GM18868 (cell line): ENCODE measurements around the gene CSNK1G3.

Source experiments
- ATAC-seq: cut with Tn5 transposase; IDR thresholded peaks from one replicate; pipeline ENCODE4 v1.9.1; 2021; ENCODE audit warnings: mild to moderate bottlenecking, moderate library complexity; ENCODE audit not compliant: unreplicated experiment

CSNK1G3 gene

DNA sequence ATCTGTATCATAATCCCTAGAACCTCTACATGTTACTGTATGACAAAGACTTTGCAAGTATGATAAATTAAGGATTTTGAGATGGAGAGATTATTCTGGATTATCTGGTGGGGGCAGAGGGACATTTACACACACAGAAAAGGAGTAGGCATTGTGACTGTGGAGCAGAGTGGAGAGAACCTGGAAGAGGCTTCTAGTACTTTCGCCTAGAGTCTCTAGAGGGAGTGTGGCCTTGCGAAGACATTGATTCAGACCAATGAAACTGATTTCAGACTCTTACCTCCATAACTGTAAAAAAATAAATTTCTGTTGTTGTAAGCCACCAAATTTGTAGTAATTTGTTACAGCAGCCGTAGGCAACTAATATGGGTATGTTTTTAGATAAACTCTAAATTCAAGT lies 45.9 kb downstream of the CSNK1G3 start:
- ATAC-seq: no peak

DNA sequence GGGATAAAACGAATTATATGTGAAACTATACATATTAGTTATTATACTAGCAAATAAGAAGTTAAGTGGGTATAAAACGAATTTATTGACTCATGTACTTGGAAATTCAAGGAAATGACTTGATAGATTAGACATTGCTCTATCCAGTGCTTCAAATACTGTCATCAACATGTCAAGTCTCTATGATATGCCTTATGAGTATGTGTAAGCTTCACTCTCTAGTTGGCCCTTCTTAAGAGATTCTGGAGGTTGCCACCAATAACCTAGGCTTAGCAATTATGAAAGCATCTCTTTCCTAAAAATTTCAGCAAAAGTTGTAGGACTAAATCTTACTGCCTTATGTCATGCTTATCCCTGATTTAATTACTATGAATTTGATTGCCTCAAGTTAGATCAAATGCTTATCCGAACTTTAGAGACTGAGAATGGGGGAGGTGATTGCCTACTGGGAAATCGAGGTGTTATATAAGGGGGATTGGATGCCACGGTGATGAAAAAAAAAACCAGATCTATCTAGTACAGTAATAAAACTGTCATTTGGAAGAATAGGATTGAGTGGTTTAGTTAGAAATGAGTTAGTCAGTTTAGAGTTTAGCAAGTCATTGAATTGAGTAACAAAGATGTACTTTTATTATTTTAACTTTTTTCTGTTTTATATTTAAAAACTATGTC lies 46.9 kb downstream of the CSNK1G3 start:
- no peak for ATAC-seq

DNA sequence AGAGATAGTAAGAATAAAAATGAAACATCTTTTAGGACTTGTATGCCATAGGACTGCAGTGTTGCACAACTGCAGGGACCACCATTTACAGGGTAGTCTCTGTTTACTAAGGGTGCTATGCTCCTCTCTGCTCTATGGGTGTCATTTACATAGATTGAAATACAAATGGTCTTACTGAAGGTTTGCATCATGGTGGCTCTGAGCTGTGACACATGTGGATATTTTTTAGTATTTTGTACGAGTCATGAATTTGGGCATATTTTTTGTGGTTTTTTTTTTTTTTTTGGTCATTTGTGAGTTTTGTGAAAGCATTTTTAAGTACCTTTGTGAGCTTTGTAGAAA lies 47.4 kb downstream of the CSNK1G3 start:
- ATAC-seq: no peak

DNA sequence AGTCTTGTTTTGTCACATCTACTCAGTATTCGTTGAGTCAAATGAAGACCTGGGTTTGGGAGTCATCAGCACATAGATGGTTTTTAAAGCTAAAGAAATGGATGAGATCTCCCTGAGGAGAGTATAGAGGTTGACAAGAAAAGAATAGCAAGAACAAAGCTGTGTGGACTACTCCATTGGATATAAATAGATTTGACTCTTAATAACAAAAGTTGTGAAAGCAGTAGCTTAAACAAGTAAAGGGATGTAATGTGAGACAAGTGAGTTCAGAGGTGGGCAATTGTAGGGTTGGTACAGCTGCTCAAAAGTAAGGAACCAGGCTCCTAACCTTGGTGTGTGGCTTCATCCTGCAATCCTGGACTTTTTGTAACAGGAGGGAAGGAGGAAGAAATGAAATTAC lies 49.3 kb downstream of the CSNK1G3 start:
- ATAC-seq: no peak

DNA sequence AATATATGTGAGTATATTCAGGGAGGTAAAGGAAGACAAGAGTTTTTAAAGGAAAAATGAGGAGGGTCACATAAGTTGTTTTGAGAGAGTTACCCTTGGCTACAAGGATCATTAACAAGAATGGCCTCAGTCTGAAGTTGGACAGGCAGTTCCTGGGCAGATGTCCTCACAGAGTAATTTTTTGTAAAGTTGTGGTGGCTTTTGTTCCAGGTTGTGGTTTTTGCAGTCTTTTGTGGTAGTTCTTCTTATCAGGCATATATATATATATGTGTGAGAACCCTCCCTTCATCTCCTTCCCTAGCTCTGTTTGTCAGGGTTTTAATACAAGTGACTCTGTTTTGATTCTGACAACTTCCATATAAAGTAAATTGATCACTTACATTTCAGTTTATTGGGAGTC lies 60.0 kb downstream of the CSNK1G3 start:
- no peak for ATAC-seq

DNA sequence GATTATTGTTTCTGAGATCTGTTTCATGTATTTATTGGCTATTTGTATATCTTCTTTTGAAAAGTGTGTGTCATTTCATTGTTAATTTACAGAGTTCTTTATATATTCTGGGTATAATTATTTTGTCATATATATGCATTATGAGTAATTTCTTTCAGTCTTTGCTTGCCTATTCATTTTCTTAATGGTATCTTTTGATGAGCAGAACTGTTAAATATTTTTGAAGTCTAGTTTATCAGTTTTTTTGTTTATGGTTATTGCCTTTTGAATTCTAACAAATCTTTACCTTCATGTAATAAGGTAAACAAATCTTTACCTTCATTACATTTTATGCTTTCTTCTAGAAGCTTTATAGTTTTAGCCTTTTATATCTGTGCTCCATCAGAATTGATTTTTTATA lies 66.4 kb downstream of the CSNK1G3 start:
- no peak for ATAC-seq

DNA sequence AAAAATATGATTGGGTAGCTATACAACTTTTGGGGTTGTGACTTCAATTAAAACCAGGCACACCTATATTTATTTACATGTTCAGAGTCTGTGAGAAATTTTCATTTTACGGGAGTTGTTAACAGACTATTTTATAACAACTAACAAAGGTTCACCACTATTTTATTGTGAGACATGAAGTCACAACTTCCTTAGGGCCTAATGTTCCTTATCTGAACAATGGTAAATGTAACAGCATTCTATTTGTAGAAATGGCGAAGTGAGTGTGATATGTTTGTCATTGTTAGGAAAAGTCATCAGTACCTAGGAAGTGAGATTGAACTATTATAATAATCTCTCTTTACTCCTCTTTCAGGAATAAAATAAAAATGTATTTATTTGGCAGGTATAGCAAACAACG lies 67.4 kb downstream of the CSNK1G3 start:
- no peak for ATAC-seq

DNA sequence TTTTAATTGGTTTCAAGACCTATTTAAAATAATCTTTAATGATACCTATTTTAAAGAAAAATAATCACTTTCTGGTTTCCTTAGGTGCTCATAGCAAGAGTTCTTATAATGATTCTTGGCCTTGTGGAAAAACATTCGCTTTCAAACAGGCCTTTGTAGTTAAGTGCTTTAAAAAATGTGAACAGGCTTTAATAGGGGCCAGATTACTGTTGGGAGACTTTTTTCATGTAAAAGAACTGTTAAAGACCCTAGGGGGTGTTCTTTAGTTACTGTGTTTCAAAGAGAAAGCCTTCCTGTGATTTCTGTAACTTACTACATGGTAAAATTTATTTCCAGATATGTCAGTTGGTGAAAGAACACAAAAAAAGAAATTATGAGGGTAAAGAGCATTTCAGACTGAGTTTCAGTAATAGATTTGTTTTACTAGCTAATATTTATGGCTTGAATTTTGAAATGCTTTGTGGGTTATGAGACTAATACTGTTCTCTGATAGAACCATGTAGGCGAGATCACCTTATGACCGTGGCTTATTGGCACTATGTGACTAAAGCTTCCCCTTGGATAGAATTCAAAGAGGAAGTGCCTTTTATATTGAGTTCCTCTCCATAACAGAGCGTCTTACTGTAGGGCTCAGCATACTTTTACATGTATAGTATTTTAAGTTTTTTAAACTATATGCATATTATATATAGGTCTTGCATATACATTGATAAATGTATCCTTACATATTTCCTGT lies 70.7 kb downstream of the CSNK1G3 start:
- no peak for ATAC-seq

DNA sequence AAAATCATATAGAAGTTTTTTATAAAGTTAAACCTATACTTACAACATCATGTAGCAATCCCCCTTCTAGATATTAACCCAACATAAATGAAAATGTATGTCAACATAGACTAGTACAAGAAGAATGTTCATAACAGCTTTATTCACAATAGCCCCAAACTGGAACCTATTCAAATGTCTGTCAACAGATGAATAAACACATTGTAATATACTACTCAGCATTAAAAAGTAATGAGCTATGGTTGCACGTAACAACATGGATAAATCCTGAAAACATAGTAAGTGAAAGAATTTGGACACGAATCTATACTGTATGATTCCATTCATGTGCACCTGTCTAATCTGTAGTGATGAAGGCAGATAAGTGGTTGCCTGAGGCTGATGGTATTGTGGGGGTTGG lies 73.9 kb downstream of the CSNK1G3 start:
- no peak for ATAC-seq

DNA sequence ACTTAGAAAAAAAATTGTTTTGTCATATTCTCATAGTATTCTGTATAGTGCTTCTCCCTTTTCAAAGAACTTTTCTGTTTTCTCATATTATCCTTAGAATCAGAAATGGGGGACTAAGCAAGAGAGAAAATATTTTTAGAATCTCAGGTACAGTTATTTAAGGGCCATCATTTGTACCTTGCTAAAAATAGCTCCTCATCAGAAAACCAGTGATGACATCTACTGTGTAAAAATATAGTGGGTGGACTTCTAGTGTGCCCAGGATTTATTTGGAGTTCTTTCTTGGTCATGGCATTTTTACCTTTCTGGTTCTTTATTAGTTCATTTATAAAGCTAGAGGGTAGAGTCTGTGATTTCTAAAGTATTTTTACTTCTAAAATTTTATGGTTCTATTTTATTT lies 82.5 kb downstream of the CSNK1G3 start:
- ATAC-seq: no peak

DNA sequence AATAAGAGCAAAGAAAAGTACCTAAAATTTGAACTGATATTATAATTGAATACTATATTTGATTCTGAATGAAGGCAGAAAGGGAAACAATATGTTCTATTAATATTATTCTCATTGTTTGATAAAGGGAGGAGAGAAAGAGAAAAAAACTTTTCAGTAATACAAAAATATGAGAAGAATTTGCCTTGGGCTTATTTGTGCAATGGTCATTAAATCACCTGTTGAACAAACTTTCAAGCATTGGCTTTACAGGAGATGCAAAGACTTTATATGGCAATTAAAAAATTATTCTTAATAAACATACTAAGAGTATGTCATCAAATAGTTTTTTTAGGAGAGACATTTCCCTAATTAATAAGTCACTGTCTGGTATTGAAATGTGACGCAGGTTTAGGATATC lies 85.0 kb downstream of the CSNK1G3 start:
- no peak for ATAC-seq

DNA sequence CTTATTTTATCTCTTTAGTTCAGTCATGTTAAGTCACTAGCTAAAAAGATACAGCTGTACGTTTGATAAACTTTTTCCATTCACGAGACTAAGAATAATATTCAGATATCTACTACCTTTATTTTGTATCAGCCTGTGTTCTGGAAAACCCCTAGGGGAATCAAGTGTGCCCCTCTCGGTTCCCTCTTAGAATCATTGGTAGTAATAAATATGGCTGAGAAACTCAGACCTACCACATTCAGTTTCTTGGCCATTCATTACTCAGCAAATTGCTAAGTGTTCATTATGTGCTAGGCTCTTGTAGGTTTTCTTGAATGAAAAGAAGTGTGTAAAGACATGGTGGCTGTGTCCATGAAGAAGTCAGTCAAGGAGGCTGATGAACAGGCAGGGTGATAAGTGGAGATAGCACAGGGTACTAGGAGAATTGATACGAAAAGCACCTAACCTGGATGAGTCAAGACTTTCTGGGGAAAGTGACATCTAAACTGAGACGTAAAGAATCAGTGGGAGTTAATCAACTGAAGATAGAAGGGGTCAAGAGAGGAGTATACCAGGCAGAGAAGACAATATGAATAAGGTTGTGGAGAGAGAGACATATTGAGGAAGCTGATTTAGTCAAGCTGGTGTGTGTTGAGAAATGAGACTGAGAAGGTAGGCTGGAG lies 86.2 kb downstream of the CSNK1G3 start:
- peak; percentile 78 for ATAC-seq

DNA sequence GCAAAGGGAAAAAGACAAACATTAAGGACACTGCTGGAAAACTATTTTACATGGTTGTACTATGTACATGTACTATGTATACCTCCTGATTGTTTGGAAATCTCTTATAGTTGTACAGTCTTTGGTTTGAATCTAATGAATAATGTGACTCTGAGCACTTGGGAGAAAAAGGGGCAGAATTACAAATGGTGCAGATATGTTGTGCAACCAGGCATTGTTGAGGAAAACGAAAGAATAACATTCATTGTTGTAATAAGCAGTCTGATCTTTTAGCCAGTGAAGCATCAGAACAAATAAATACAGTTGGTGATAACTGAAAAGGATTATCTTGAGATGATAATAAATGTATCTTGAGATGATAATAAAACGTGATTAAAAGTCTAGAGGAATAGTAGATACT lies 87.2 kb downstream of the CSNK1G3 start:
- no peak for ATAC-seq

DNA sequence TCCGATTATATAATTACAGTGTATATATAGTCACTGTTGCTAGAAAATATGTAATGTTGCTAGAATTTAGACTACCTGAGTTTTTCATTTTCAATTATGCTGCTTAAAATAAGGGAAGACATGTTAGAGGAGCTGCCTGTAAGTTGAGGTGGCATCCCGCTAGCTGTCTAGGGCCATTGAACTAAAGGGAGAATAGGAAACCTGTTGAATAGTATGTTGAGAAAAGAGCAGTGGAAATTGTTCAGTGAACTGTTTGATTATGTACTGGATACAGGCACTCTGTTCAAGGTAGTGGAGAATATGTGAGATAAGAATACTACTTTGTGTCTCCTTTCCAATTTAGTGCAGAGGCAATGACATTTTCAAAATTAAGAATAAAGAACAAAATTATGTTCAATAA lies 89.6 kb downstream of the CSNK1G3 start:
- no peak for ATAC-seq

DNA sequence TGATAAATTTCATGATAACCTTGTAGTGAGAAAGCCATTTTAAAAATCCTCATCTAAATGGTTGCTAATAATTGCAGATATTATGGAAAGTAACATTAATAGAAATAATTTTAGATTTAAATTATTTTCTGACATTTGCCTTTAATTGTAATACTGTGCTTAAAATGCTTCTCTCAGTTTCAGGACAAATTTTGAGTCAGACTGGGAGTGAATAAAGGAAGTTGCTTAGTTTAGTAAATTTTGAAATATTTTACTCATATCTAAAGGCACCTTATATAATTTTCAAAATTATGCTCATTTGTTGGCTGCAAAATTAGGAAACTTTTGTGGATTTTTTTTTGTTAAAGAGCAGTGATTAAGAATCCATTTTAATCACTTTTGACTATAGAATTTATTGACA lies 93.8 kb downstream of the CSNK1G3 start:
- peak; percentile 90 for ATAC-seq

DNA sequence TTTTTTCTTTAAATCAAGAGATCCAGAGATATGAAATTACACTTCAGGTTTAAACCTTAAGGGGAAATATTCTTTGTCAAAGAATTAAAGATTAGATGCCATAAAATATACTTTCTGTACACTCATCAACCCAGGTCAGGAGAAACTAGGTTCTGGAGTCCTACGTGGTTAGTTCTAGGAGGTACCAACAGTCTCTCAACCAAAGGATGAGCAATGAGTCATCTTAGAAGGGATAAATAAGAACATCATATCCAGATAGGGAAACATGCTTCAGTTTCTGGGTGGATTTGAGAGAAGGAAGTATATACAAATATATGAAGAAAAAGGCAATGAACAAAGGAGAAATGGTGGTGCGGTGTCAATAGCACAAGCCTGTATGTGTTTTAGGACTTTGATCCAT lies 98.2 kb downstream of the CSNK1G3 start:
- ATAC-seq: no peak

DNA sequence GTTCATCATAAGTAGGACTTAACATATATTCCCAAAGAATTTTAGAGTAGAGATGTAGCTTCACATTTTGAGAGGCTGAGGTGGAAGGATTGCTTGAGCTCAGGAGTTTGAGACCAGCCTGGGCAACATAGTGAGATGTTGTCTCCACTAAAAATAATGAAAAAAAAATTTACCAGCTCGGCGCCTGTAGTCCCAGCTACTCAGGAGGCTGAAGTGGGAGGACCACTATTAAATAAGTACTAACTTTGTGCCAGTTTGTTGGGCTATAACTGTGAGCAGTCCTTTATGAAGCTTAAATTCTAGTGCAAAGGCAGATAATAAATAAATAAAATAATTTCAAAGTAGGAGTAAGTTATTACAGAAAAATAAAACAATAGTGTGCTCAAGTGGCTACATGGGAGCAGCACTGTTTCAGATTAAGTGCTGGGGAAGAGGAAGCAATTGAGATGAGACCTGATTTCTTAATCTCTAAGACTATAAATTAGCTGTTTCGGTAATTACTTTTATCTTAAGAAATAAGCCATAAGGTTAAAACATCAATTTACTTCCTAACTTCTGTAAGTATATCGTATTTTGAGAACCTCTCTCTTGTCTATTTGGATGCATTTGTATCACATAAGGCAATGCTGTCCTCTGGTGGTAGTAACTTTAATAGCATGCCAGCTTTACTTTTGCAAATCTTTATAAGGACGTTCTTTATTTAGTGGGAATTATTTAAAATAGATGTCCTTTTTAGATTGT lies 98.9 kb downstream of the CSNK1G3 start:
- ATAC-seq: peak; percentile 79

DNA sequence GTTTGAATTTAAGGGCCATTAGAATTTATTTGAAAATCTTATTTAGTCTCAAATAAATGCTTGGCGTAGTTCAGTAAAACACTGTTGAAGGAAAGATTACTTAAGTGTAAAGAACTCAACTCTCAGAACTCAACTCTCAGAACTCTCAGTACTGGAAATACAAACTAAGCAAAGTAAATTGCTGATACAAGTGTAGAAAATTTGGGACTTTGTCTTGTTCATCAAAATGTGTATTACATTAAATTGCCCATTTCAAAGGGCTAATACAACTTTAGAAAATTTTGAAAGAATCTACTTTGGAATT lies 99.4 kb downstream of the CSNK1G3 start:
- ATAC-seq: peak; percentile 26

DNA sequence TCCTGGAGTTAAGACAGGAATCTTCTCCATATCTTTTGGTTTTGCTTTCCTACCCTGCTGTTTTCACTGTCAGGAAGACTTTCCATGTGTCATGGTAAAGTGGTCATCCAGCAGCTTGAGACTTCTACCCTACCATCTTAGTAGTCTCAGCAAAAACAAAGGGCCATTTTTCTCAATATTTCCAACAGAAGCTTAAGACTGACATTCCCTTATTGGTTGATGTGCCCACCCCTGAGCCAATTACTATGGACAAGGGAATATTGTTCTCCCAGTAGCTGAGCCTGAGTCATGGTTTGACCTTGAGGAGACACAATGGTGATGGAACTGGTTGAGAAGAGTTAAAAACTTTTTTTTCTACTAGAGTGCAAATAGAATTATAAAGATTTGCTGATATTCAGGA lies 105.6 kb downstream of the CSNK1G3 start:
- ATAC-seq: no peak

DNA sequence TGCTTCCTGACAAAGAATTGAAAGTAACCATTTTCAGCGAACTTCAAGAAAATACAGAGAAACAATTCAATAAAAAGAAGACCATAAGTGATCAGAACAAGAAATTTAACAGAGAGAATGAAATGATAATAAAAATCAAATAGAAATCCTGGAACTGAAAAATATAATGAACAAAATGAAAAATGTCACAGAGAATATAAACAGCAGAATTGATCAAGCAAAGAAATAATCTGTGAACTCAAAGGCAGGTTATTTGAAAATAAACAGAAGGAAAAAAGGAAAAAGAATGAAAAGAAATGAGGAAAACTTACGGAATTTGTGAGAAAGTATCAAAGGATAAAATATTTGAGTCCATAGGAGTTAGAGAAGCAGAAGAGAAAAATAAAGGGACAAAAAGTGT lies 114.1 kb downstream of the CSNK1G3 start:
- ATAC-seq: no peak

DNA sequence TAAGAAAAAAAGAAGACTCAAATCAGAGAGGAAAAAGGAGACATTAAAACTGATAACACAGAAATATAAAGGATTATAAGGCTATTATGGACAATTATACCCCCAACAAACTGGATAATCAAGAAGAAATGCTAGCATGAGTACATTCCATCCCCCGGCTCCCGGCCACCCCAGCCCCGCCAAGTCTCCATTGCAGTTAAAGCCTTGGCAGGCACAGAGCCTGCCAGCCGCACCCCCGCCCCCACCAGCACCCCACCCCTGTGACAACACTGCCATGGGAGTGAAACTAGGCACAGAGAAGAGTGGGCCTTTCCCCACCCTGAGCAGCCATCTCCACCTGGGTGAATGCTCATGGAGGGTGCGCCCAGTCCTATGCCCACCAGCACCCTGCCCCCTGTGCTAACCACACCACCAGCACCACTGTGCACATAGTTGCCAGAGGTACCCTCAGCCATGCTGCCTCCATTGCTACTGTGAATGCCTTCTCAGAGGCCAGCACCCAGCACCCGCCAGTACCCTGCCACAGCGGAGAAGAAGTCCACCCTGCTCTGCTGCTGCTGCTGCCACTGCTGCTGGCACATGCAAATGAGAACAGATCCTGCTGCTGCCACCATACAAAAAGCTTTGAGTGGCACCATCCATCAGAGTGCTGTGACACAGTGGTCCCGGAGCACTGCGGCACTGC lies 117.0 kb downstream of the CSNK1G3 start:
- no peak for ATAC-seq
